MM.1S (cell line): ENCODE data around the gene IFRD1.
A peak's percentile ranks its signal among the peaks of the same experiment; 100 is the strongest.

Source experiments
- DNase-seq: peaks from one replicate; pipeline ENCODE4 v3.0.0-alpha.2; 2015
- H2AFZ ChIP-seq: fragments of 300-600 bp; sonication (generic); 2 replicates; pipeline ENCODE4 v1.6.0; 2016; ENCODE audit warnings: antibody characterized with exemption, low read length
- H3F3A ChIP-seq: fragments of 300-600 bp; sonication (generic); 2 replicates; pipeline ENCODE4 v1.6.1; 2016; ENCODE audit warnings: mild to moderate bottlenecking, antibody characterized with exemption, low read length, moderate library complexity, mixed read lengths; ENCODE audit not compliant: insufficient read depth
- H3K27ac ChIP-seq: fragments of 300-600 bp; sonication (generic); 2 replicates; pipeline ENCODE4 v1.5.1; 2016; ENCODE audit warnings: mild to moderate bottlenecking, low read length
- H3K27me3 ChIP-seq: fragments of 300-600 bp; sonication (generic); replicated peaks from 2 replicates; pipeline ENCODE4 v1.6.0; 2016; ENCODE audit warnings: low read length; ENCODE audit not compliant: insufficient read depth
- H3K36me3 ChIP-seq: fragments of 300-600 bp; sonication (generic); replicated peaks from 2 replicates; pipeline ENCODE4 v1.6.1; 2016; ENCODE audit warnings: mild to moderate bottlenecking, low read length, mixed read lengths; ENCODE audit not compliant: insufficient read depth
- H3K4me1 ChIP-seq: fragments of 300-600 bp; sonication (generic); 2 replicates; pipeline ENCODE4 v1.6.1; 2016; ENCODE audit warnings: low read length, mixed read lengths
- H3K4me2 ChIP-seq: fragments of 300-600 bp; sonication (generic); 2 replicates; pipeline ENCODE4 v1.6.0; 2016; ENCODE audit warnings: low read depth, low read length
- H3K4me3 ChIP-seq: fragments of 300-600 bp; sonication (generic); 2 replicates; pipeline ENCODE4 v1.5.1; 2016; ENCODE audit warnings: low read length, mixed read lengths
- H3K79me2 ChIP-seq: fragments of 300-600 bp; sonication (generic); 2 replicates; pipeline ENCODE4 v1.6.1; 2016; ENCODE audit warnings: mixed run types, low read length, mixed read lengths
- H3K9ac ChIP-seq: fragments of 300-600 bp; sonication (generic); 2 replicates; pipeline ENCODE4 v1.6.1; 2016; ENCODE audit warnings: low read length, mixed read lengths
- H3K9me2 ChIP-seq: fragments of 300-600 bp; sonication (generic); replicated peaks from 2 replicates; pipeline ENCODE4 v1.6.1; 2016; ENCODE audit warnings: mild to moderate bottlenecking, low read length, mixed read lengths; ENCODE audit not compliant: insufficient read depth
- H3K9me3 ChIP-seq: fragments of 300-600 bp; sonication (generic); replicated peaks from 2 replicates; pipeline ENCODE4 v1.6.1; 2016; ENCODE audit warnings: mild to moderate bottlenecking, low read length, mixed read lengths; ENCODE audit not compliant: insufficient read depth
- H4K20me1 ChIP-seq: fragments of 300-600 bp; sonication (generic); 2 replicates; pipeline ENCODE4 v1.6.1; 2016; ENCODE audit warnings: mild to moderate bottlenecking, low read length, moderate library complexity, mixed read lengths; ENCODE audit not compliant: insufficient read depth
- CTCF ChIP-seq: fragments of 300-600 bp; sonication (generic); IDR thresholded peaks from 2 replicates; pipeline ENCODE4 v1.5.1; 2016; ENCODE audit warnings: antibody characterized with exemption, low read length, mixed read lengths
- EZH2 ChIP-seq: fragments of 300-600 bp; sonication (generic); optimal IDR thresholded peaks from 2 replicates; pipeline ENCODE3; 2017; ENCODE audit warnings: low read depth, mild to moderate bottlenecking, antibody characterized with exemption, low read length, mixed read lengths
- EZH2phosphoT487 ChIP-seq: fragments of 300-600 bp; sonication (generic); IDR thresholded peaks from 2 replicates; pipeline ENCODE4 v1.6.1; 2018; ENCODE audit warnings: antibody characterized with exemption, low read length

The IFRD1 gene

GRCh38 chr7:112420236-112420861 is 29.9 kb upstream of the IFRD1 start:
- H4K20me1 ChIP-seq = no peaks in the 10 kb centered on the region
- H3K27me3 ChIP-seq = no peaks in the 10 kb centered on the region
- no peak for DNase-seq
- no peaks in the 10 kb centered on the region for H3F3A ChIP-seq
- peaks cover 20% of the 10 kb centered on the region for H3K4me1 ChIP-seq
- H3K9me2 ChIP-seq = no peaks in the 10 kb centered on the region
- no peak overlapping the region for H3K9ac ChIP-seq
- no peak overlapping the region for H3K4me3 ChIP-seq
- H3K4me2 ChIP-seq = no peak overlapping the region
- H3K9me3 ChIP-seq = no peaks in the 10 kb centered on the region
- no peaks in the 10 kb centered on the region for H3K79me2 ChIP-seq
- no peak overlapping the region for H3K27ac ChIP-seq
- TF ChIP-seq CTCF (no peak), EZH2phosphoT487 (no peak), EZH2 (no peak)
- no peaks in the 10 kb centered on the region for H3K36me3 ChIP-seq
- H2AFZ ChIP-seq = no peak overlapping the region

- Histone ChIP-seq H4K20me1 (no peaks in the 10 kb centered on the region), H3K4me3 (no peak overlapping the region), H3K9me2 (no peaks in the 10 kb centered on the region), H3K4me1 (peaks cover 15% of the 10 kb centered on the region), H3K79me2 (no peaks in the 10 kb centered on the region), H3F3A (no peaks in the 10 kb centered on the region), H2AFZ (peak overlapping the region; percentile 6; the same call in 1 of the 2 replicates), H3K36me3 (no peaks in the 10 kb centered on the region), H3K4me2 (no peak overlapping the region), H3K9ac (no peak overlapping the region), H3K9me3 (no peaks in the 10 kb centered on the region), H3K27me3 (no peaks in the 10 kb centered on the region), H3K27ac (no peak overlapping the region)
- DNase-seq = peak; percentile 77
- TF ChIP-seq CTCF = 0 out of 2 replicates have a peak, but pooled peaks have one; percentile 13
- TF ChIP-seq EZH2phosphoT487 = no peak
Measured at GRCh38 chr7:112421666-112422486, 28.4 kb upstream of the IFRD1 start.

GRCh38 chr7:112422842-112423496 is 27.3 kb upstream of the IFRD1 start:
- Histone ChIP-seq H3K9me3 (no peaks in the 10 kb centered on the region), H3F3A (no peaks in the 10 kb centered on the region), H3K36me3 (no peaks in the 10 kb centered on the region), H3K9ac (no peak overlapping the region), H3K79me2 (no peaks in the 10 kb centered on the region), H3K9me2 (no peaks in the 10 kb centered on the region), H2AFZ (0 out of 2 replicates have a peak overlapping the region, but pooled peaks have one; percentile 6), H3K4me2 (no peak overlapping the region), H3K4me1 (peaks cover 15% of the 10 kb centered on the region), H3K4me3 (no peak overlapping the region), H3K27ac (no peak overlapping the region), H3K27me3 (no peaks in the 10 kb centered on the region), H4K20me1 (no peaks in the 10 kb centered on the region)
- no peak for DNase-seq
- TF ChIP-seq CTCF = no peak
- no peak for TF ChIP-seq EZH2phosphoT487
- no peak for TF ChIP-seq EZH2
